ENCODE results near the gene NKIRAS1.

DNA sequence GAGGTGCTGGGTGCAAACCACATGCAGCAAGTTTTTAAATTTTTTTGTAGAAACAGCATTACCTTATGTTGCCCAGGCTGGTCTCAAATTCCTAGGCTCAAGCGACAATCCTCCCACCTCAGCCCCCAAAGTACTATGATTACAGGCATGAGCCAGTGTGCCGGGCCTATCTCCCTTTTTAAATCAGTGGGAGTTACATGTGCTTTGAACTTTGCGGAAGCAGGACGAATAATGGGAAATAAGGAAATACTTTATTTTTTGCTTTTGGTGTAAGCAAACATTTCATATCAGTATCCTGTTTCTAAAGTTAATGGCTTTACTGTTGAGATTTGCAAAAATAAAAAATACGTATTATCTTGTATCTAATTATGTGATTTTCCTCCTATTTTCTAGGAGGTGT lies 37.4 kb upstream of the NKIRAS1 start:
- TF ChIP-seq KAT7 (CRISPR knock-in tag; IDR thresholded peaks at IDR 0.05; ENCODE audit: borderline replicate concordance) (no peak), SP1 (CRISPR knock-in tag; conservative IDR thresholded peaks at IDR 0.05) (no peak), ZNF263 (CRISPR knock-in tag; IDR thresholded peaks at IDR 0.05; ENCODE audit: low read depth) (no peak), ZNF232 (CRISPR knock-in tag; IDR thresholded peaks at IDR 0.05) (no peak), TEAD4 (CRISPR knock-in tag; IDR thresholded peaks at IDR 0.05) (no peak)
- TF ChIP-seq, protein P1, sequence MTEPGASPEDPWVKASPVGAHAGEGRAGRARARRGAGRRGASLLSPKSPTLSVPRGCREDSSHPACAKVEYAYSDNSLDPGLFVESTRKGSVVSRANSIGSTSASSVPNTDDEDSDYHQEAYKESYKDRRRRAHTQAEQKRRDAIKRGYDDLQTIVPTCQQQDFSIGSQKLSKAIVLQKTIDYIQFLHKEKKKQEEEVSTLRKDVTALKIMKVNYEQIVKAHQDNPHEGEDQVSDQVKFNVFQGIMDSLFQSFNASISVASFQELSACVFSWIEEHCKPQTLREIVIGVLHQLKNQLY (CRISPR knock-in tag; IDR thresholded peaks at IDR 0.05) = no peak
- TF ChIP-seq, protein P2, sequence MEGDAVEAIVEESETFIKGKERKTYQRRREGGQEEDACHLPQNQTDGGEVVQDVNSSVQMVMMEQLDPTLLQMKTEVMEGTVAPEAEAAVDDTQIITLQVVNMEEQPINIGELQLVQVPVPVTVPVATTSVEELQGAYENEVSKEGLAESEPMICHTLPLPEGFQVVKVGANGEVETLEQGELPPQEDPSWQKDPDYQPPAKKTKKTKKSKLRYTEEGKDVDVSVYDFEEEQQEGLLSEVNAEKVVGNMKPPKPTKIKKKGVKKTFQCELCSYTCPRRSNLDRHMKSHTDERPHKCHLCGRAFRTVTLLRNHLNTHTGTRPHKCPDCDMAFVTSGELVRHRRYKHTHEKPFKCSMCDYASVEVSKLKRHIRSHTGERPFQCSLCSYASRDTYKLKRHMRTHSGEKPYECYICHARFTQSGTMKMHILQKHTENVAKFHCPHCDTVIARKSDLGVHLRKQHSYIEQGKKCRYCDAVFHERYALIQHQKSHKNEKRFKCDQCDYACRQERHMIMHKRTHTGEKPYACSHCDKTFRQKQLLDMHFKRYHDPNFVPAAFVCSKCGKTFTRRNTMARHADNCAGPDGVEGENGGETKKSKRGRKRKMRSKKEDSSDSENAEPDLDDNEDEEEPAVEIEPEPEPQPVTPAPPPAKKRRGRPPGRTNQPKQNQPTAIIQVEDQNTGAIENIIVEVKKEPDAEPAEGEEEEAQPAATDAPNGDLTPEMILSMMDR (IDR thresholded peaks at IDR 0.05) = no peak
- TF ChIP-seq, protein P3, sequence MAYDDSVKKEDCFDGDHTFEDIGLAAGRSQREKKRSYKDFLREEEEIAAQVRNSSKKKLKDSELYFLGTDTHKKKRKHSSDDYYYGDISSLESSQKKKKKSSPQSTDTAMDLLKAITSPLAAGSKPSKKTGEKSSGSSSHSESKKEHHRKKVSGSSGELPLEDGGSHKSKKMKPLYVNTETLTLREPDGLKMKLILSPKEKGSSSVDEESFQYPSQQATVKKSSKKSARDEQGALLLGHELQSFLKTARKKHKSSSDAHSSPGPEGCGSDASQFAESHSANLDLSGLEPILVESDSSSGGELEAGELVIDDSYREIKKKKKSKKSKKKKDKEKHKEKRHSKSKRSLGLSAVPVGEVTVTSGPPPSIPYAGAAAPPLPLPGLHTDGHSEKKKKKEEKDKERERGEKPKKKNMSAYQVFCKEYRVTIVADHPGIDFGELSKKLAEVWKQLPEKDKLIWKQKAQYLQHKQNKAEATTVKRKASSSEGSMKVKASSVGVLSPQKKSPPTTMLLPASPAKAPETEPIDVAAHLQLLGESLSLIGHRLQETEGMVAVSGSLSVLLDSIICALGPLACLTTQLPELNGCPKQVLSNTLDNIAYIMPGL (CRISPR knock-in tag; IDR thresholded peaks at IDR 0.05) = no peak
- TF ChIP-seq, protein P4, sequence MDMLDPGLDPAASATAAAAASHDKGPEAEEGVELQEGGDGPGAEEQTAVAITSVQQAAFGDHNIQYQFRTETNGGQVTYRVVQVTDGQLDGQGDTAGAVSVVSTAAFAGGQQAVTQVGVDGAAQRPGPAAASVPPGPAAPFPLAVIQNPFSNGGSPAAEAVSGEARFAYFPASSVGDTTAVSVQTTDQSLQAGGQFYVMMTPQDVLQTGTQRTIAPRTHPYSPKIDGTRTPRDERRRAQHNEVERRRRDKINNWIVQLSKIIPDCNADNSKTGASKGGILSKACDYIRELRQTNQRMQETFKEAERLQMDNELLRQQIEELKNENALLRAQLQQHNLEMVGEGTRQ (CRISPR knock-in tag; IDR thresholded peaks at IDR 0.05) = no peak

All from WTC11 (cell line).